GM12891 (cell line): Measurements from ENCODE around the gene NPAS1.

Experiments used
- DNase-seq: peaks from one replicate; pipeline ENCODE4 v3.0.0; 2011; ENCODE audit warnings: low spot score; ENCODE audit not compliant: insufficient read length
- FAIRE-seq: peaks from 2 replicates; lab custom pipeline; 2011; peaks lifted over from hg19 to GRCh38; lab: Jason Lieb, UNC
- PAX5 ChIP-seq: IDR thresholded peaks from 2 replicates; pipeline ENCODE4 v1.6.1; 2011; ENCODE audit warnings: low read length, moderate library complexity, mild to moderate bottlenecking; ENCODE audit not compliant: insufficient read depth, severe bottlenecking
- POLR2A ChIP-seq: IDR thresholded peaks from 2 replicates; pipeline ENCODE4 v1.6.1; 2011; ENCODE audit warnings: low read depth, low read length, control low read depth
- POLR2AphosphoS5 ChIP-seq: IDR thresholded peaks from 2 replicates; pipeline ENCODE4 v1.6.1; 2011; ENCODE audit warnings: low read depth, low read length, control low read depth
- POU2F2 ChIP-seq: IDR thresholded peaks from 2 replicates; pipeline ENCODE4 v1.6.1; 2011; ENCODE audit warnings: low read depth, mild to moderate bottlenecking, control low read depth, low read length, moderate library complexity
- SPI1 ChIP-seq: IDR thresholded peaks from 2 replicates; pipeline ENCODE4 v1.6.1; 2011; ENCODE audit warnings: low read depth, low read length, control low read depth
- TAF1 ChIP-seq: IDR thresholded peaks from 2 replicates; pipeline ENCODE4 v1.6.1; 2011; ENCODE audit warnings: low read depth, low read length, control low read depth

NPAS1 gene

GRCh38 chr19:46979126-46980105 lies 40.2 kb upstream of the NPAS1 start:
- TF ChIP-seq TAF1, result no peak
- no peak for TF ChIP-seq POLR2A
- TF ChIP-seq POU2F2, result no peak
- TF ChIP-seq SPI1, result no peak
- TF ChIP-seq PAX5, result no peak
- TF ChIP-seq POLR2AphosphoS5, result no peak
- DNase-seq, result no peak
- no peak for FAIRE-seq

- DNase-seq, result no peak
- TF ChIP-seq TAF1 (no peak), PAX5 (no peak), POU2F2 (no peak), SPI1 (no peak), POLR2AphosphoS5 (no peak), POLR2A (no peak)
Measured at GRCh38 chr19:46980761-46981160, 38.9 kb upstream of the NPAS1 start.

DNA sequence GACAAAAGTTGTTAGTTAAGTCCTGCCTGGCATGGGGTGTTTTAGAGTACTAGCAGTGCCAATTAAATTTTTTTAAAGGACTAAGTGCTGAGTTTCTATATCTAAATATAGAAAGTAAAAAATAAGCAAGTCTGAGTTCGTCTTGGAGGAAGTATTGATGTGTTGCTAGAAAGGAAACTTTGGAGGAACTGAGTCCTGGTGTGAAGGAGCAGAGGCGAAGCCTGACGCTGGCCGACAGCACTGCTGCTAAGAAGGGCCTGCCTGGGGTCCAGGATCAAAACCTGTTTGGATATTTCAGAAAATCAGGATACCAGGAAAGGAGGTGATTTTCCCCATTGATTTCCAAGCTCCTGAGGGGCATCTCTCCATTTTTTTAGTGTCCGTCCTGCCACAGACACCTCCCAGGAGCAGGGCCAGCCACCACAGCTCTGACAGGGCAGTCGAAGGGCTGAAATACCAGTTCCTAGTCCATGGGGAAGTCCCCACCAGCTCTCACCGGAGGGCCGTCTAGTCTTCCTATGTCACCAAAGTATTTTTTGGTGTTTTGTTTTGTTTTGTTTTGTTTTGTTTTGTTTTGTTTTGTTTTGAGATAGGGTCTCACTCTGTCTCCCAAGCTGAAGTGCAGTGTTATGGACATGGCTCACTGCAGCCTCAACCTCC lies 38.2 kb upstream of the NPAS1 start:
- DNase-seq, result no peak
- no peak for TF ChIP-seq POU2F2
- no peak for TF ChIP-seq TAF1
- no peak for TF ChIP-seq SPI1
- no peak for TF ChIP-seq POLR2AphosphoS5
- TF ChIP-seq PAX5, result no peak
- no peak for TF ChIP-seq POLR2A
- no peak for FAIRE-seq

More at GRCh38 chr19:46980761-46981160, 38.9 kb upstream of the NPAS1 start:
- FAIRE-seq, result no peak

- DNase-seq (no peak), FAIRE-seq (no peak)
- TF ChIP-seq TAF1 (no peak), POU2F2 (no peak), POLR2A (no peak), PAX5 (no peak)
Measured at GRCh38 chr19:46983097-46983496, 36.5 kb upstream of the NPAS1 start.

- DNase-seq (no peak), FAIRE-seq (no peak)
- TF ChIP-seq POU2F2 (no peak), TAF1 (no peak), SPI1 (no peak), PAX5 (no peak), POLR2AphosphoS5 (no peak), POLR2A (no peak)
Measured at GRCh38 chr19:46984077-46985010, 35.3 kb upstream of the NPAS1 start.

DNA sequence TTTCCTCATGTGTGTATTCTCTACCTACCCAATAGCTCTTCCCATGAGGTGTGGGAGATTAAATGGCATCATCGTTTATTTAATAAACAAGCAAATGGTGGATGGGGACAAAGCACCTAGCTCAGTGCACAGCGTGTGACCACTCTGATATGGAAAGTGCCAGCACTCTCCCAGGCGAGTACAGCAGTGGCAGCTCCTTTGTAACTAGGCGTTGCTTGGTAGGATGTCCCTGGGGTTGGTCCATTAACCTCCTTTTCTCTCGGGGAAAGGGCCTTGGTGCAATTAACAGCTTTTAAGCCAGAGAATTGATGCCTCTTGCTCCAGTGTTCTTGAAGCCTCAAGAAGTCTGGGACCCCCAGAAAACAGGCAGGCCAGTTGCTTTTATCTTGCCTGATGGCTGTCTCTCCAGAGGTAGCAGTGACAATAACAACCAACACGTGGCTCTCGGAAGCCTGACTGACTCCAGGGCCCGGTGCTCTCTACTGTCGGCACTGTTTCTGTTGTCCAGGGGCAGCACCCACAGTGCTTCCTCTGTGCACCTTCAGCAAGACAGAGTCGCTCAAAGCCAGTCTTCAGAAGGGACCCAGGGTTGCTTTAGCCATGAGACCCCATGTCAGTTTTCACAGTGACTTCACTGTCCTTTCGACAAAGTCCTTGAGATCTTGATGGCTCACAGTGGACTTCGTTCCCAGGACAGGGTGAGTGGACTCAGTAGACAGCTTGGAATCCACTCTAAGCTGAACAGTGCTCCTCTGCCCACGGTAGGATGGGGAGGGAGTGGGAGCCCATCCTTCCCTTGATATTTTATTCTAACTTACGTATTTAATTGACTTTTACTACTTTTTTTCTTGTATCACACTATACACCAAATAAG lies 33.9 kb upstream of the NPAS1 start:
- no peak for DNase-seq
- no peak for FAIRE-seq
- no peak for TF ChIP-seq TAF1
- TF ChIP-seq POU2F2, result no peak
- TF ChIP-seq SPI1, result no peak

DNA sequence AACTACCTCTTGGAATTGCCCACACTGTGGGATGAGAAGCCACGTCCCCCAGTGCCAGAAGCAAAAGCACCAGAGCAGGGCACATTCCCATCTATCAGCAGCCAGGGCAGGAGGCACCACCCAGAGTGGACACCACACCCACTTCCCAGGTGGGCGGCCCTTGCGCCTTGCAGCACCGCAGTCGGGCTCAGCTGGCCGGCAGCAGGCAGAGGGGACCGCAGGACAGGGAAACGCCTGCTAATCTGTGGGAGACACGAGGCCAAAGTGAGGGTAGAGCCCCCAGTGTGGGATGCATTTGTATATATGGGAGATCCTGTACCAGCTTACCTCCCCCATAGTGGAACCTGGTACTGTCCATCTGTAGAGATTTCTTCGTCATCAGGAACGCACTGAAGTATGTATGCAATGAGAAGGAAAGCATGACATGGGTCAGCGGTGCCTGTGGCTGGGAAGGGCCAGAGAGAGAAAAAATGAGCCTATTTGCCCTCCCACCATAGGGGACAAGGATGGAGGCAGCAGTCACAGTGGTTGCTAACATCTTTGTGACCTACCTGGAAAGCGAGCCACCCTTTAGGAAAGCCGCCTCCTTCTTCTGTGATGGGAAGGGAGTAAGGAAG lies 30.9 kb upstream of the NPAS1 start:
- DNase-seq (no peak), FAIRE-seq (no peak)
- no peak for TF ChIP-seq POLR2AphosphoS5
- no peak for TF ChIP-seq PAX5
- TF ChIP-seq TAF1, result no peak
- no peak for TF ChIP-seq SPI1
- no peak for TF ChIP-seq POU2F2
- no peak for TF ChIP-seq POLR2A

- peak; percentile 86 for FAIRE-seq
- no peak for DNase-seq
- TF ChIP-seq SPI1 (peak; percentile 74), PAX5 (no peak)
Measured at GRCh38 chr19:46990991-46991676, 28.5 kb upstream of the NPAS1 start.
